ENCODE data around the gene ANKRD33B. TPM values are rescaled to one million over a fixed set of nuclear protein-coding genes. Genes with fewer than 3 reads are reported as not detected.

Gene ANKRD33B
- total RNA-seq, 1 experiment from 2014 or later: 25.3 TPM

GRCh38 chr5:10552183-10553143, 11.4 kb upstream of the ANKRD33B start:
- Histone ChIP-seq H3K9me3 (no peaks in the 10 kb centered on the region), H3K4me3 (ENCODE audit: low read depth, low read length) (no peak overlapping the region), H3K4me1 (peaks cover 56% of the 10 kb centered on the region), H3K36me3 (ENCODE audit: control insufficient read depth, insufficient read depth, low read length) (no peaks in the 10 kb centered on the region), H3K27me3 (replicated peaks; ENCODE audit: control insufficient read depth, insufficient read depth, low read length) (no peaks in the 10 kb centered on the region)
- POLR2A ChIA-PET: interaction anchor here (1.2 to 1.4 kb wide), 5 partner anchors 8 to 199 kb away, joined by 3 to 14 read pairs (median 4); partner anchors contain the start of genes ANKRD33B and MARCHF6
- Mint-ChIP-seq H3K27me3 (ENCODE audit: insufficient read depth, unreplicated experiment) (no peaks in the 10 kb centered on the region), H3K4me3 (ENCODE audit: unreplicated experiment) (peak overlapping the region; percentile 56), H3K4me1 (ENCODE audit: low read depth, unreplicated experiment) (peaks cover 57% of the 10 kb centered on the region), H3K27ac (ENCODE audit: unreplicated experiment) (peak overlapping the region; percentile 97), H3K36me3 (ENCODE audit: insufficient read depth, unreplicated experiment) (peaks cover 21% of the 10 kb centered on the region), H3K9me3 (ENCODE audit: unreplicated experiment) (no peaks in the 10 kb centered on the region)
- no peak for TF ChIP-seq CTCF (IDR thresholded peaks at IDR 0.05; ENCODE audit: insufficient read depth in 1 of 2, low read depth in 1 of 2, low read length in 1 of 2, severe bottlenecking in 1 of 2, unreplicated experiment in 1 of 2)
- BruUV-seq (replicated peaks): no TSS peak
- CTCF ChIA-PET: interaction anchor here (0.6 to 2.4 kb wide), 4 partner anchors 10 to 75 kb away, joined by 3 to 9 read pairs (median 5); no protein-coding TSS in a partner anchor
- DNase-seq: no peak
- intact Hi-C loops (cut with micrococcal nuclease; ENCODE audit: unreplicated experiment): loop anchor here (5.0 kb wide), 1 partner anchor 75 kb away; no protein-coding TSS in a partner anchor

GRCh38 chr5:10553476-10553875, 10.4 kb upstream of the ANKRD33B start:
- Mint-ChIP-seq H3K9me3 (ENCODE audit: unreplicated experiment) (no peaks in the 10 kb centered on the region), H3K27me3 (ENCODE audit: insufficient read depth, unreplicated experiment) (no peaks in the 10 kb centered on the region), H3K36me3 (ENCODE audit: insufficient read depth, unreplicated experiment) (peaks cover 21% of the 10 kb centered on the region), H3K27ac (ENCODE audit: unreplicated experiment) (peak overlapping the region; percentile 56), H3K4me3 (ENCODE audit: unreplicated experiment) (no peak overlapping the region), H3K4me1 (ENCODE audit: low read depth, unreplicated experiment) (peaks cover 57% of the 10 kb centered on the region)
- ChIA-PET POLR2A (no interaction called here), CTCF (no interaction called here)
- Histone ChIP-seq H3K4me3 (ENCODE audit: low read depth, low read length) (no peak overlapping the region), H3K4me1 (peaks cover 62% of the 10 kb centered on the region), H3K9me3 (no peaks in the 10 kb centered on the region), H3K27me3 (replicated peaks; ENCODE audit: control insufficient read depth, insufficient read depth, low read length) (no peaks in the 10 kb centered on the region), H3K36me3 (ENCODE audit: control insufficient read depth, insufficient read depth, low read length) (no peaks in the 10 kb centered on the region)
- intact Hi-C loops (cut with micrococcal nuclease; ENCODE audit: unreplicated experiment): loop anchor here (5.0 kb wide), 1 partner anchor 74 kb away; no protein-coding TSS in a partner anchor
- BruUV-seq (replicated peaks): no TSS peak
- no peak for DNase-seq
- no peak for TF ChIP-seq CTCF (IDR thresholded peaks at IDR 0.05; ENCODE audit: insufficient read depth in 1 of 2, low read depth in 1 of 2, low read length in 1 of 2, severe bottlenecking in 1 of 2, unreplicated experiment in 1 of 2)

- Mint-ChIP-seq H3K36me3 (ENCODE audit: insufficient read depth, unreplicated experiment) (peaks cover 15% of the 10 kb centered on the region), H3K4me1 (ENCODE audit: low read depth, unreplicated experiment) (peaks cover 63% of the 10 kb centered on the region), H3K9me3 (ENCODE audit: unreplicated experiment) (no peaks in the 10 kb centered on the region), H3K27ac (ENCODE audit: unreplicated experiment) (peak overlapping the region; percentile 69), H3K4me3 (ENCODE audit: unreplicated experiment) (no peak overlapping the region), H3K27me3 (ENCODE audit: insufficient read depth, unreplicated experiment) (no peaks in the 10 kb centered on the region)
- no peaks in the 10 kb centered on the region for H3K9me3 ChIP-seq
- intact Hi-C loops (cut with micrococcal nuclease; ENCODE audit: unreplicated experiment): no loop called here
- no peak for TF ChIP-seq CTCF (IDR thresholded peaks at IDR 0.05; ENCODE audit: insufficient read depth in 1 of 2, low read depth in 1 of 2, low read length in 1 of 2, severe bottlenecking in 1 of 2, unreplicated experiment in 1 of 2)
- peaks cover 65% of the 10 kb centered on the region for H3K4me1 ChIP-seq
- DNase-seq: peak in 1 of 2 experiments; percentile 43
- no peak overlapping the region for H3K4me3 ChIP-seq (ENCODE audit: low read depth, low read length)
- no TSS peak for BruUV-seq (replicated peaks)
- POLR2A ChIA-PET: no interaction called here
- no peaks in the 10 kb centered on the region for H3K36me3 ChIP-seq (ENCODE audit: control insufficient read depth, insufficient read depth, low read length)
- no peaks in the 10 kb centered on the region for H3K27me3 ChIP-seq (replicated peaks; ENCODE audit: control insufficient read depth, insufficient read depth, low read length)
- CTCF ChIA-PET: no interaction called here
Observed at GRCh38 chr5:10555277-10555684, 8.6 kb upstream of the ANKRD33B start.
